Adrenal gland (tissue), 5 donors: ENCODE measurements around the gene RCN1.

Source experiments
- POLR2A ChIP-seq, 2 donors: fragments of 450-650 bp; IDR thresholded peaks; one replicate each; pipeline ENCODE4 v1.6.1; 2017; ENCODE audit warnings: antibody characterized with exemption in 2 of 2, mild to moderate bottlenecking in 2 of 2, moderate library complexity in 1 of 2
- TF ChIP-seq, protein P1 (sequence below), 6 experiments: fragments of 450-650 bp in 4 of 6; fragments of 200-600 bp in 2 of 6; sonication (generic) in 1 of 6; IDR thresholded peaks; 1 replicate in 5 of 6; 2 replicates in 1 of 6; pipeline versions ENCODE4 v1.5.1 to v1.8.0; 2016 to 2021; ENCODE audit warnings: antibody characterized with exemption in 6 of 6, mild to moderate bottlenecking in 2 of 6, moderate library complexity in 1 of 6
- donor health status: DM: no; HTN: no; CAD: no.

DNA sequence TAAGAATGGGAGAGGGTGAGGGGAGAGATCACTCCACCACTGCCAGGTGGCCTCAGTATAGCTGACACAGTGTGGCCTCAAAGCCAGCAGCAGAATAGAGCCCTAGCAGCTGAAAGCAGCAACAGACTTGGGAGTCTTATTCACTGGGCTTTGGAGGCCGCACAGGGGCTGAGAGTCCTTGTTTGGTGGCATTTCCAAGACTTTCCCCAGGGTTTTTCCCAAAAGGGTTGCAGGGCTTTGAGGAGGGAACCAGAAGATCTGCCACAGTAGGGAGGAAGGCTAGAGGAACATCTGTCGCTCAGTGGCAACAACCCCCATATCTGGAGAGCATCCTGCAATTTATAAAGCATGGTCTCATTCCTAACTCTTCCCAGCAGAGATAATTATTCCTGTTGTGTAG, 35.0 kb upstream of the RCN1 start:
- TF ChIP-seq, protein P1, sequence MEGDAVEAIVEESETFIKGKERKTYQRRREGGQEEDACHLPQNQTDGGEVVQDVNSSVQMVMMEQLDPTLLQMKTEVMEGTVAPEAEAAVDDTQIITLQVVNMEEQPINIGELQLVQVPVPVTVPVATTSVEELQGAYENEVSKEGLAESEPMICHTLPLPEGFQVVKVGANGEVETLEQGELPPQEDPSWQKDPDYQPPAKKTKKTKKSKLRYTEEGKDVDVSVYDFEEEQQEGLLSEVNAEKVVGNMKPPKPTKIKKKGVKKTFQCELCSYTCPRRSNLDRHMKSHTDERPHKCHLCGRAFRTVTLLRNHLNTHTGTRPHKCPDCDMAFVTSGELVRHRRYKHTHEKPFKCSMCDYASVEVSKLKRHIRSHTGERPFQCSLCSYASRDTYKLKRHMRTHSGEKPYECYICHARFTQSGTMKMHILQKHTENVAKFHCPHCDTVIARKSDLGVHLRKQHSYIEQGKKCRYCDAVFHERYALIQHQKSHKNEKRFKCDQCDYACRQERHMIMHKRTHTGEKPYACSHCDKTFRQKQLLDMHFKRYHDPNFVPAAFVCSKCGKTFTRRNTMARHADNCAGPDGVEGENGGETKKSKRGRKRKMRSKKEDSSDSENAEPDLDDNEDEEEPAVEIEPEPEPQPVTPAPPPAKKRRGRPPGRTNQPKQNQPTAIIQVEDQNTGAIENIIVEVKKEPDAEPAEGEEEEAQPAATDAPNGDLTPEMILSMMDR (IDR thresholded peaks at IDR 0.05): no peak
- TF ChIP-seq POLR2A (IDR thresholded peaks at IDR 0.05): no peak
